K562 (cell line): ENCODE data around the gene TBC1D5. TPM values are rescaled to one million over a fixed set of nuclear protein-coding genes. Genes with fewer than 3 reads are reported as not detected.
A peak's percentile ranks its signal among the peaks of the same experiment; 100 is the strongest.

ENCODE experiments used
- GMEB1 ChIP-seq: fragments of 250-450 bp; sonication (Bioruptor Pico); IDR thresholded peaks from 2 replicates; pipeline ENCODE4 v1.4.0; 2020; ENCODE audit warnings: mild to moderate bottlenecking
- JUND ChIP-seq, 2 experiments: IDR thresholded peaks; 2 replicates in 1 of 2; 3 replicates in 1 of 2; pipeline ENCODE4 v1.6.1; 2011; ENCODE audit warnings: borderline replicate concordance in 2 of 2, low read depth in 2 of 2, low read length in 2 of 2, improper control_type of control experiment in 1 of 2, missing biosample characterization in 1 of 2, missing genetic modification characterization in 1 of 2, missing genetic modification reagents in 1 of 2
- ZNF311 ChIP-seq: fragments of 250-450 bp; sonication (Bioruptor Pico); IDR thresholded peaks from 2 replicates; pipeline ENCODE4 v1.4.0; 2020; ENCODE audit warnings: mild to moderate bottlenecking, moderate library complexity
- ZNF445 ChIP-seq: fragments of 250-450 bp; sonication (Bioruptor Pico); IDR thresholded peaks from 2 replicates; pipeline ENCODE4 v1.4.0; 2020; ENCODE audit warnings: low read depth, mild to moderate bottlenecking, moderate library complexity
- polyA plus RNA-seq, 8 experiments: library from polyadenylated mRNA; depleted of rRNA in 4 of 8; stranded (reverse) in 5 of 8; unstranded in 3 of 8; fragments of >200 nt; fragmentation: Nextera tagmentation in 2 of 8; fragmentation: Illumina TruSeq in 1 of 8; extraction: Ambion mirVana in 2 of 8; extraction: Trizol in 1 of 8; gene quantifications; 2 replicates each; pipeline versions ENCODE4 v1.2.1 to v1.2.3, GENCODE V29; 2011 to 2014; ENCODE audit warnings: inconsistent platforms in 1 of 8, missing spikeins in 1 of 8
- total RNA-seq, 7 experiments: library from RNA; depleted of rRNA in 6 of 7; stranded (reverse); fragments of >200 nt in 6 of 7; fragmentation: Illumina TruSeq in 2 of 7; extraction: Trizol in 2 of 7; gene quantifications; 2 replicates each; pipeline versions ENCODE4 v1.2.1 to v1.2.3, GENCODE V29; 2011 to 2021; ENCODE audit warnings: low replicate concordance in 1 of 7
- TF ChIP-seq, protein P1 (sequence below), 2 experiments: fragments of 450-650 bp; formaldehyde crosslinking in 1 of 2; IDR thresholded peaks; 2 replicates each; pipeline versions ENCODE4 v1.4.0 to v1.6.1; 2014 to 2020; ENCODE audit warnings: mild to moderate bottlenecking in 2 of 2, borderline replicate concordance in 1 of 2, low read depth in 1 of 2
- TF ChIP-seq, protein P2 (sequence below), 2 experiments: fragments of 450-650 bp; IDR thresholded peaks; 2 replicates each; pipeline ENCODE4 v1.6.1; 2016; ENCODE audit warnings: mild to moderate bottlenecking in 2 of 2, borderline replicate concordance in 1 of 2, low read depth in 1 of 2, moderate library complexity in 1 of 2

Gene TBC1D5
- total and polyA plus RNA-seq, 9 of the 15 experiments (the other 6 are each of a cell fraction or from before 2014, with no cell fraction given), result 2.9 to 38.1 (median 25.6) TPM

GRCh38 chr3:17339132-17339575 is 403.3 kb downstream of the TBC1D5 start (continued):
- TF ChIP-seq, protein P1, sequence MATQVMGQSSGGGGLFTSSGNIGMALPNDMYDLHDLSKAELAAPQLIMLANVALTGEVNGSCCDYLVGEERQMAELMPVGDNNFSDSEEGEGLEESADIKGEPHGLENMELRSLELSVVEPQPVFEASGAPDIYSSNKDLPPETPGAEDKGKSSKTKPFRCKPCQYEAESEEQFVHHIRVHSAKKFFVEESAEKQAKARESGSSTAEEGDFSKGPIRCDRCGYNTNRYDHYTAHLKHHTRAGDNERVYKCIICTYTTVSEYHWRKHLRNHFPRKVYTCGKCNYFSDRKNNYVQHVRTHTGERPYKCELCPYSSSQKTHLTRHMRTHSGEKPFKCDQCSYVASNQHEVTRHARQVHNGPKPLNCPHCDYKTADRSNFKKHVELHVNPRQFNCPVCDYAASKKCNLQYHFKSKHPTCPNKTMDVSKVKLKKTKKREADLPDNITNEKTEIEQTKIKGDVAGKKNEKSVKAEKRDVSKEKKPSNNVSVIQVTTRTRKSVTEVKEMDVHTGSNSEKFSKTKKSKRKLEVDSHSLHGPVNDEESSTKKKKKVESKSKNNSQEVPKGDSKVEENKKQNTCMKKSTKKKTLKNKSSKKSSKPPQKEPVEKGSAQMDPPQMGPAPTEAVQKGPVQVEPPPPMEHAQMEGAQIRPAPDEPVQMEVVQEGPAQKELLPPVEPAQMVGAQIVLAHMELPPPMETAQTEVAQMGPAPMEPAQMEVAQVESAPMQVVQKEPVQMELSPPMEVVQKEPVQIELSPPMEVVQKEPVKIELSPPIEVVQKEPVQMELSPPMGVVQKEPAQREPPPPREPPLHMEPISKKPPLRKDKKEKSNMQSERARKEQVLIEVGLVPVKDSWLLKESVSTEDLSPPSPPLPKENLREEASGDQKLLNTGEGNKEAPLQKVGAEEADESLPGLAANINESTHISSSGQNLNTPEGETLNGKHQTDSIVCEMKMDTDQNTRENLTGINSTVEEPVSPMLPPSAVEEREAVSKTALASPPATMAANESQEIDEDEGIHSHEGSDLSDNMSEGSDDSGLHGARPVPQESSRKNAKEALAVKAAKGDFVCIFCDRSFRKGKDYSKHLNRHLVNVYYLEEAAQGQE (IDR thresholded peaks at IDR 0.05; ENCODE audit: borderline replicate concordance), result peak; percentile 26; the same call in 1 of the 2 replicates
- TF ChIP-seq, protein P1 (CRISPR knock-in tag; IDR thresholded peaks at IDR 0.05; ENCODE audit: low read depth), result no peak
- TF ChIP-seq JUND (IDR thresholded peaks at IDR 0.05; ENCODE audit: borderline replicate concordance, low read depth, low read length) (no peak; the same call in 1 of the 2 replicates), JUND (tag; IDR thresholded peaks at IDR 0.05; ENCODE audit: borderline replicate concordance, low read depth, low read length) (peak; percentile 28; the same call in 1 of the 3 replicates), ZNF445 (CRISPR knock-in tag) (no peak), GMEB1 (CRISPR knock-in tag) (0 out of 2 replicates have a peak, but pooled peaks have one; percentile 28), ZNF311 (CRISPR knock-in tag) (no peak)
- TF ChIP-seq, protein P2, sequence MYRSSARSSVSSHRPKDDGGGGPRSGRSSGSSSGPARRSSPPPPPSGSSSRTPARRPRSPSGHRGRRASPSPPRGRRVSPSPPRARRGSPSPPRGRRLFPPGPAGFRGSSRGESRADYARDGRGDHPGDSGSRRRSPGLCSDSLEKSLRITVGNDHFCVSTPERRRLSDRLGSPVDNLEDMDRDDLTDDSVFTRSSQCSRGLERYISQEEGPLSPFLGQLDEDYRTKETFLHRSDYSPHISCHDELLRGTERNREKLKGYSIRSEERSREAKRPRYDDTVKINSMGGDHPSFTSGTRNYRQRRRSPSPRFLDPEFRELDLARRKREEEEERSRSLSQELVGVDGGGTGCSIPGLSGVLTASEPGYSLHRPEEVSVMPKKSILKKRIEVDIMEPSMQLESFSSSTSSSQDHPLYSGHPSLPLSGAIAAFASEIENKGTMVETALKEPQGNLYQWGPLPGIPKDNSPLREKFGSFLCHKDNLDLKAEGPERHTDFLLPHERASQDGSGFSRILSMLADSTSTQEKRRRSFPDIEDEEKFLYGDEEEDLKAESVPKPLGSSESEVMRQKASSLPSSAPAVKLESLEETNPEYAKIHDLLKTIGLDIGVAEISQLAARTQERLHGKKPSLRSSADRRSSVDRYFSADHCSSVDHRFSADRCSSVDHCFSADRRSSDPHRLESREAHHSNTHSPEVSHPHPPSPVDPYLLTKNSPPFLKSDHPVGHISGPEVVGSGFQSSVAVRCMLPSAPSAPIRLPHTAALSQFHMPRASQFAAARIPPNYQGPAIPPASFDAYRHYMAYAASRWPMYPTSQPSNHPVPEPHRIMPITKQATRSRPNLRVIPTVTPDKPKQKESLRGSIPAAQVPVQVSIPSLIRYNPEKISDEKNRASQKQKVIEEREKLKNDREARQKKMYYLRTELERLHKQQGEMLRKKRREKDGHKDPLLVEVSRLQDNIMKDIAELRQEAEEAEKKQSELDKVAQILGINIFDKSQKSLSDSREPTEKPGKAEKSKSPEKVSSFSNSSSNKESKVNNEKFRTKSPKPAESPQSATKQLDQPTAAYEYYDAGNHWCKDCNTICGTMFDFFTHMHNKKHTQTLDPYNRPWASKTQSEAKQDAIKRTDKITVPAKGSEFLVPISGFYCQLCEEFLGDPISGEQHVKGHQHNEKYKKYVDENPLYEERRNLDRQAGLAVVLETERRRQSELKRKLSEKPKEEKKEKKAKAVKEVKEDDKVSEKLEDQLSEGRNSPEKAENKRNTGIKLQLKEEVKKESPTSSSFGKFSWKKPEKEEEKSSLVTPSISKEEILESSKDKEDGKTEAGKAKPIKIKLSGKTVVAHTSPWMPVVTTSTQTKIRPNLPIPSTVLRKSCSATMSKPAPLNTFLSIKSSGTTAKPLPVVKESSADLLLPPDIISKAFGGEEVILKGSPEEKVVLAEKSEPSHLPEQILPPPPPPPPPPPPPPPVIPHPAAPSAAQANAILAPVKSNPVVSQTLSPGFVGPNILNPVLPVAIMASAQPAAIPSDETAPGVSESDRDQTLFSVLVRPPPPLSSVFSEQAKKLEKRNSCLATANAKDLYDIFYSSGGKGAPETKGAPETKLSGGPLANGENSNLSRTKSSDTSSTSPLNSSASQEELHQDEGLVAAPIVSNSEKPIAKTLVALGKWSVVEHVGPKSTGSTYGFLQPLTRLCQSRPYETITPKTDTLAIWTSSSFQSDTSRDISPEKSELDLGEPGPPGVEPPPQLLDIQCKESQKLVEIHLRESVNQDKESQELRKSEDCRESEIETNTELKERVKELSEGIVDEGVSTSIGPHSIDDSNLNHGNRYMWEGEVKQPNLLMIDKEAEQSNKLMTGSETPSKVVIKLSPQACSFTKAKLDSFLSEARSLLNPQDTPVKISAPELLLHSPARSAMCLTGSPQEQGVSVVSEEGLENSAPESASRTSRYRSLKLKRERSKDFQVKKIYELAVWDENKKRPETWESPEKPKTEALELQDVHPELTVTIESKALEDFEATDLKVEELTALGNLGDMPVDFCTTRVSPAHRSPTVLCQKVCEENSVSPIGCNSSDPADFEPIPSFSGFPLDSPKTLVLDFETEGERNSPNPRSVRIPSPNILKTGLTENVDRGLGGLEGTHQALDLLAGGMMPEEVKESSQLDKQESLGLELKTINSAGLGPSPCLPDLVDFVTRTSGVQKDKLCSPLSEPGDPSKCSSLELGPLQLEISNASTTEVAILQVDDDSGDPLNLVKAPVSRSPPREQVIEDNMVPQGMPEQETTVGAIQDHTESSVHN (IDR thresholded peaks at IDR 0.05; ENCODE audit: borderline replicate concordance in 1 of 2, low read depth in 1 of 2), result 0 out of 4 replicates have a peak, but pooled peaks of 1 of the 2 experiments have one; percentile 12
